GM19452 (cell line): ENCODE results near the gene BICDL2.

Experiments used
- ATAC-seq: cut with Tn5 transposase; IDR thresholded peaks from one replicate; pipeline ENCODE4 v1.9.1; 2021; ENCODE audit not compliant: unreplicated experiment

BICDL2 gene

DNA sequence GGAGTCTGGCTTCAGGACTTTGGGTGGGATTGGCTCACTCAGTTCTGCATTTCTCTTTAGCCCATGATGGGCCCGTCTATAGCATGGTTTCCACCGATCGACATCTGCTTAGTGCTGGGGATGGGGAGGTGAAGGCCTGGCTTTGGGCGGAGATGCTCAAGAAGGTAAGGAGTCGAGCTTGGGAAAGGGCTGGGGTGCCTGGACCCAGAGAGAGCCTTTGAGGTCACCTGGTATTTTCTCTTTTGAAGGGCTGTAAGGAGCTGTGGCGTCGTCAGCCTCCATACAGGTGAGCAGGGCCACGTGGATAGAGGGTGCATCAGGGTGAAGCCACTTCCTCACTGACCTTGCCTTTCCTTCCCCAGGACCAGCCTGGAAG is 10.8 kb downstream of the BICDL2 start:
- no peak for ATAC-seq

DNA sequence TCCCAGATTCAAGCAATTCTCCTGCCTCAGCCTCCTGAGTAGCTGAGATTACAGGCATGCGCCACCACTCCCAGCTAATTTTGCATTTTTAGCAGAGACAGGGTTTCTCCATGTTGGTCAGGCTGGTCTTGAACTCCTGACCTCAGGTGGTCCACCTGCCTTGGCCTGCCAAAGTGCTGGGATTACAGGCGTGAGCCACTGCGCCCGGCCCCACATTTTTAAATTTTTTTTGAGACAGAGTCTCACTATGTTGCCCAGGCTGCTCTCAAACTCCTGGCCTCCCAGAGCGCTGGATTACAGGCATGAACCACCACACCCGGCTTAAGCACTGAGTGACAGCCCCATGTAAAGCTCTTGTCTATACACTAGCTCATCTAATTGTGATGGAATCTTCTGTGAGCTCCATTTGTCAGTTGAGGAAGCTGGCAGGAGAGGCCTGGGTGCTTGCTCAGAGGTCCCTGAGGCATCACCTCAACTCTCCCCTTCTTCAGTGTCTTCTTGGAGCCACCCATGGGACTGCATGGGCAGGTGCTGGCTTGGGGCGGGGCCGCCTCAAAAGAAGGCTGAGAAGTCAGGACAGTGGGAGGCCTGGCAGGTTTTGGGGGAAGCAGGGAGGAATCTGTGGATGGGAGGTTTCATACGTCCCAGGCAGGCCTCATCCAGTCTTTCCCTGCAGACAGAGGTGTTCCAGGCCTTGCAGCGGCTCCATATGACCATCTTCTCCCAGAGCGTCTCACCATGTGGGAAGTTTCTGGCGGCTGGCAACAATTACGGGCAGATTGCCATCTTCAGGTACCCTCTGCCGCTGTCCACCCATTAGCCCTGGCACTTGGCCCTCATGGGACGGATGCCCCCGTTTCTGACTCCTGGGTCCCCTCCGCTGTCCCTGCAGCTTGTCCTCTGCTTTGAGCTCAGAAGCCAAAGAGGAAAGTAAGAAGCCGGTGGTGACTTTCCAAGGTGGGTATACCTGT is 11.4 kb downstream of the BICDL2 start:
- ATAC-seq: no peak

DNA sequence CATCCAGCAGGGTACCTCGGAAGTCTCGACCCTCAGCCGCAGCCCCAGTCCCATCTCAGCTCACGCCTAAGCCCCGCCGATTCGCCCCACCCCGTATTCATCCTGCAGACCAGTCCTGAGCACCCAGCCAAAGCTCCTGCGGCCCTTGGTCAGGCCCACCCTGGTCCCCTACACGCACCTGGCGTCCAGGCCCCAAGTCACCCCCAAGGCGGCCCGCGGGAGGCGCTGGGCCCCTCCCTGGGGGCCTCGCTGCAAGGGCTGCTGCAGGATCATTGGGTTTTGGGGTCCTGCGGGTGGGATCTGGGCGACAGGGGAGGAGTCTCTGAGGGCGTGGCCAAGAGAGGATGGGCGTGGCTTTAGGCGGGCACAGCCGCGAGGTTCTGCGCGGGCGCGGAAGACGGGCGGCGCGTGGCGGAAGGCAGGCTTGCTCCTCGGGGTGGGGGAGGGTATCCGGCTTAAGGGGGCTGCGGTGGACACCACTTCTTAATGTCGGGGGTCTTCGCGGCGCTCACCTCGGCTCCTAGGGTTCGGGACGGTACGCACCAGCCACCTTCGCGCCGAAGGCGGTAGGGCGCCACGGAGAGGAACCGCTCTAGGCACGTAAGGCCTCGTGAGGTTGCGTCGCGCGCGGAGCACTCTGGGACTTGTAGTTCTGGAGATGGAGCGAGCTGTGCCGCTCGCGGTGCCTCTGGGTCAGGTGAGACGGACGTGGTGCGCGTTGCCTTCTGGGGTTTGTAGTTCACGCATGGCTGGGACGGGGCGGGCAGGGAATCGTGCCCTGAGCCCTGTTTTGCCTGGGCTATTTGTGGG is 12.9 kb downstream of the BICDL2 start, which contains the start of the genes HCFC1R1 and THOC6:
TSS of gene HCFC1R1 (minus strand) at position 274 of the 810 bp plus-strand sequence. CDS start at position 273, 1 bp downstream.
TSS of gene THOC6 (plus strand) at position 367 of the 810 bp plus-strand sequence. CDS start at position 659, 292 bp downstream.
- ATAC-seq: peak; percentile 70

DNA sequence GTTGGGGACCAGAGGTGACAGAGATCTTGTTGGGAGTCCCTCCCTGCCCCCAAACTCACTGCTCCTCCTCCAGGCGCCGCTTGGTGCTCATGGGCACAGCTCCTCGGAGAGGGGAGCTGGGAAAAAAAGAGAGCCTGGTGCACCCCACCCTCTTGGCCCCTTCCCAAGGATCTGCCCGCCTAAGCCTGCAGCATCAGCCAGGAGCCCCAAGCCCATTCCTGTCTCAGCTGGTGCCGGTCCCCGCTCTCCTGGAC is 13.4 kb downstream of the BICDL2 start:
- ATAC-seq: no peak

DNA sequence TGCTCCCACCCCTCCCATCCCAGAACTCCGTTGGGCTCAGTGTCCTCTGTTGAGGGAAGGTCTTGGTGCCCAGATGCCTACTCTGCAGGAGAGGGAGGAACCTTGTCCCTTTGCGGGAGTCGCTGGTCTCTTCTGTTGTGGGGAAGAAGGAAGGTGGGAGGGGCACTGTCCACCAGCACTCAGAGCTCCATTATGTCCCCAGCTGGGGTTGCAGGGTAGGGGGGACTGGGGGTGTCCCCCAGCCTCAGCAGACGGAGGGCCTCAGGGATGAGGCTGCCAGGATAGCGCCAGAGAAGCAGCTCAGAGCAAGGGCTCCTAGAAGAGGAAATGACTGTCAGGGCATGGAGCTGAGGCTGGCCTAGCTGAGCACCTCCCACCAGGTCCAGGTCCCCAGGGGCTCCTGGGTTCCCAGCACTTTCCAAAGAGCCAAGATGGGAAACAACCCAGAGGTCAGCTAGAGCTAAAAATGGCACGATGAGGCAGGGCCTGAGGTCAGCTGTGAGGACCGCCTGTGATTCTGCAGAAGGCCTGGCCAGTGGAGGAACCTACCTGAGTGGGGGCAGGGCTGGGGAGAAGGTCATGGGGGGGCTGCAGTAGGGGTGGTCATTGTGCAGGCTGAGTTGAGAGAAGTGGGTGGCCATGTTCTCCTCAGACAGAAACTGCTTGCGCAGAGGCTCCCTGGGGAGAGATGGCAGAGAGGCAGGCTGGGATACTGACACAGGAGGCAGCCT is 13.9 kb downstream of the BICDL2 start:
- ATAC-seq: no peak

DNA sequence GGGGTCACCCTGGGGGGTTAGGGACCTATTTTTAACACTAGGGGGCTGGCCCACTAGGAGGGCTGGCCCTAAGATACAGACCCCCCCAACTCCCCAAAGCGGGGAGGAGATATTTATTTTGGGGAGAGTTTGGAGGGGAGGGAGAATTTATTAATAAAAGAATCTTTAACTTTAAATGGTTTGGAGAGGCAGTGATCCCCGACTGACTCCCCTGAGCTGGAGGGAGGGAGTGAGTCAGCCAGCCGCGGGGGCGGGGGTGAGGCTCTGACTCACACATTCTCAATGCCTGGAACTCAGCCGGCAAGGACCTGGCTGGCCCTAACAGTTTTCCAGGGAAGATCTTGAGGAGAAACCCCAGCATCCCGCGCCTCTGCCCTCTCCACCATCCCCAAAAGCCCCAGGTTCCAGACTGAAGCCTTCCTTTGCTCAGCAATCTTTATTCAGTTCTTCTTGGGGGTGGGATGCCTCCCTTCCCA is 14.5 kb downstream of the BICDL2 start:
- no peak for ATAC-seq

DNA sequence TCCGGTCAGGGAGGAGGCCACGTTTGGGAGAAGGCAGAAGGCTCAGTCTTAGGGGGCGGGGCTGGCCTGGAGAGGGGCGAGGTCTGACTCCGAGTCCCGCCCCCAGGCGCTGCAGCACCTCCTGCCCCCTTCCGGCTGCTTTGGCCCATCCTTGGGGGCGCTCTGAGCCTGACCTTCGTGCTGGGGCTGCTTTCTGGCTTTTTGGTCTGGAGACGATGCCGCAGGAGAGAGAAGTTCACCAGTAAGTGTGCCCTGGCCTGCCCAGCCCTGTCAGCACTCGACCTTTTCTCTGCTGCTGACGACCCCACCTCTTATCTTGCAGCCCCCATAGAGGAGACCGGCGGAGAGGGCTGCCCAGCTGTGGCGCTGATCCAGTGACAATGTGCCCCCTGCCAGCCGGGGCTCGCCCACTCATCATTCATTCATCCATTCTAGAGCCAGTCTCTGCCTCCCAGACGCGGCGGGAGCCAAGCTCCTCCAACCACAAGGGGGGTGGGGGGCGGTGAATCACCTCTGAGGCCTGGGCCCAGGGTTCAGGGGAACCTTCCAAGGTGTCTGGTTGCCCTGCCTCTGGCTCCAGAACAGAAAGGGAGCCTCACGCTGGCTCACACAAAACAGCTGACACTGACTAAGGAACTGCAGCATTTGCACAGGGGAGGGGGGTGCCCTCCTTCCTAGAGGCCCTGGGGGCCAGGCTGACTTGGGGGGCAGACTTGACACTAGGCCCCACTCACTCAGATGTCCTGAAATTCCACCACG is 15.1 kb downstream of the BICDL2 start:
- no peak for ATAC-seq

DNA sequence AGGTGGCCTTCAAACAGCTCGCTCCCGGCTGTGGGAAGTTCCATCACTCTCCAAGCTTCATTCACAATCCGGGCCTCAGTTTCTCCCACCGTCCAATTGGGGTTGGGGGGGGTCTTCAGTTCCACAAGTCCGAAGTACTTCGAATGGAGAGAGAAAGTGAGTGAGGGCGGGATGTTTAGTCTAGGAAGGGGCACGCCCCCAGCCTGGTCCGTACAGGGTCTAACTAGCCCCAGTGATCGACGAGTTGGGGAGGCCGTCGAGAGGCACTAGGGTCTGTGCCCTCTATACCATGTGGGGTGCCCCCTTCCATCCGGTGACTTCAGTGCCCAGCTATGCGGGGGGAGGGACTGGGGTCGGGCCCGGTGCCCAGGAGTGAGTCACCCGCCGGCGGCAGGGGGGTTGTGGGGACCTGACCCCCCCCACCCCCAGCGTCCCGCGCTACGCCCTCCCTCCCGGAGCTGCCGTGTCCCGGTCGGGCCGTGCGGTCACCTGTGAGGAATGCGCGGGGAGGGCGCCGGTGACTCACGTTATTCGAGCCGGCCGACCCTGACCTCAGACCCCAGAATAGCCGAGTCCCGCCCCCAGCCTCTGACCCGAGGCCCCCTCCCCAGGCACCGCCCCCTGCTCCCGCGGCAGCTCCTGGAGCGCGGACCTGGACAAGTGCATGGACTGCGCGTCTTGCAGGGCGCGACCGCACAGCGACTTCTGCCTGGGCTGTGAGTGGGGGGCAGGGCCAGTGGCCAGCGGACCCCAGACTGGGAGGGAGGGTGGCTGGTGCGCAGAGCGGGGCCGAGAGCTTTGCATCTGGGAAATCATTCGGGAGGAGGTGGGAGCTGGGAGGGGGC is 15.9 kb downstream of the BICDL2 start:
- ATAC-seq: no peak

DNA sequence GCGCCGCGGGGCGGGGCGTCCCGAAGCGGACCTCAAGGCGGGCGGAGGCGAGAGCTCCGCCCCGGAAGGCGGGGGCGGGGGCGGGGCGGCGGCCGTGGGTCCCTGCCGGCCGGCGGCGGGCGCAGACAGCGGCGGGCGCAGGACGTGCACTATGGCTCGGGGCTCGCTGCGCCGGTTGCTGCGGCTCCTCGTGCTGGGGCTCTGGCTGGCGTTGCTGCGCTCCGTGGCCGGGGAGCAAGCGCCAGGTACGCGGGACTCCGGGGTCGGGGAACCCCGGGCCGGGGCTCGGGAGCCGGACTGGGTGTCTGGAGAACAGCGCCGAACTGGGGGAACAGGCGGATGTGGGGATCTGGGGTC is 16.5 kb downstream of the BICDL2 start, which contains the start of gene TNFRSF12A:
TSS of gene TNFRSF12A (plus strand) at position 122 of the 357 bp plus-strand sequence. CDS start at position 152, 30 bp downstream.
- no peak for ATAC-seq

DNA sequence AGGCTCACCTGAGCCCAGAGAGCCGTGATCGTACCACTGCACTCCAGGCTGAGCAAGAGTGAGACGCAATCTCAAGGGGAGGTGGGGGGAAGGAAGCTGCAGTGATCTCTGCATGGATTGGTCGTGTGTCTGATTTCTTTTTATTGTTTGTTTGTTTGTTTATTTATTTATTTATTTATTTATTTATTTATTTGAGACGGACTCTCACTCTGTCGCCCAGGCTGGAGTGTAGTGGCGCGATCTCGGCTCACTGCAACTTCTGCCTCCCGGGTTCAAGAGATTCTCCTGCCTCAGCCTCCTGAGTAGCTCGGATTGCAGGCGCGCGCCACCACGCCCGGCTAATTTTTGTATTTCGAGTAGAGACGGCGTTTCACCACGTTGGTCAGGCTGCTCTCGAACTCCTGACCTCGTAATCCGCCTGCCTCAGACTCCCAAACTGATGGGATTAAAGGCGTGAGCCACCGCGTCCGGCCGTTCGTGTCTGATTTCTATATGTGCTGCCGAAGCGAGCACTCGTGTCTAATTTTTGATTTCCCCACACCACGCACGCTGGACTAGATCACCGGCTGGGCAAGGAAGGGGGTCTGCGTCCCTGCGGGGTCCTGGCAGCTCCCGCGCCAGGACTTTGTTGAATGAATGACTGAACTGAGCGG is 17.0 kb downstream of the BICDL2 start:
- no peak for ATAC-seq

DNA sequence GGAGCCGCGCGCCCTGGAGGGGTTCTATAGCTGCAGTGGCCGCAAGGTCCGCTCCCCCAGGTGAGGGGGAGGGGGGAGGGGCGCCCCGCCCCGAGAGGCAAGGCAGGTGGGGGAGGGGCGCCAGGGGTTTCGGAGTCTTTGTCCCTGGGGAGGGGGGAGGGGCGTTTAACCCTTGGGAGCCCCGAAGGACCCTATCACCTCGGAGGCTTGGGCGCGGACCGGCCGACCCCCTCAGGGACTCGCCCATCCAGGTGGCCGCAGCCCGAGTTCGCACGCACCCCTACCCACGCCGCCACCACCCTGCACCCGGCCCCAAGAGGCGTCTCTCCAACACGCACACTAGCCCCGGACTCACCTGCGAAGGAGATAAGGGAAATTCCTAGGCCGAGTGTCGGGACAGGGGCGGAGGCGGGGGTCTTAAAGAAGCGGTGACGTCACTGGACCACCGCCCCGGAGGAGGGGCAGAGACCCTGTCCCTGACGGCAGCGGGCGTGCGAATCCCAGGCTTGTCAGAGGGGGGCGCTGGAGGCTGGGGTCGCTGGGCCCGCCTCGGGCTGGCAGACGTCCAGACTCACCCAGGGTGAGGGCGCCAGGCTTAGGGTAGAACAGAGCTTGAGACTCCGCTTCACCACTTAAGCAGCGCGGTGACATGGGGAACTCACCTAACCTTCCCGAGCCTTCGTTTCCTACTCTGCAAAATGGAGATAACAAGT is 18.8 kb downstream of the BICDL2 start, which contains the start of gene CLDN6:
TSS of gene CLDN6 (minus strand) at position 390 of the 713 bp plus-strand sequence. CDS start 2,162 bp downstream, outside the sequence.
- ATAC-seq: no peak

DNA sequence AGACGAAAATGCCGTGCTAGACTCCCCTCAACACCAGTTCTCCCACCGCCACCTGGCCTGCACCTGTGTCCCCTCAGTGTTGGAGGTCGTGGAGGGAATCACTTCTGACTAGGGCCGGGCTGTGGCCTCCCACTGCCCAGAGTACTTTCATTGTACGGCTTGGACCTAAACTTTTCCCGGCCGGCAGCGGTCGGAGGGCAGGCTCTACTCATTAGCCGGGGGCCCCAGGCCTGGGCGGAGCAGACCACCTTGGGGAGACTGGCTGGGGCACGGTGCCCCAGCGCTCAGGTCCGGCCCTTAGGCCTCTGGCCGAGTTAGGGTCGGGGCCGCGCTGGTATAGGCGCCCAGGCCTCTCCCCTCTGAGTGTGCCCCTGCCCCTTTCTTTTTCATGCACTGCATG is 19.4 kb downstream of the BICDL2 start:
- no peak for ATAC-seq

DNA sequence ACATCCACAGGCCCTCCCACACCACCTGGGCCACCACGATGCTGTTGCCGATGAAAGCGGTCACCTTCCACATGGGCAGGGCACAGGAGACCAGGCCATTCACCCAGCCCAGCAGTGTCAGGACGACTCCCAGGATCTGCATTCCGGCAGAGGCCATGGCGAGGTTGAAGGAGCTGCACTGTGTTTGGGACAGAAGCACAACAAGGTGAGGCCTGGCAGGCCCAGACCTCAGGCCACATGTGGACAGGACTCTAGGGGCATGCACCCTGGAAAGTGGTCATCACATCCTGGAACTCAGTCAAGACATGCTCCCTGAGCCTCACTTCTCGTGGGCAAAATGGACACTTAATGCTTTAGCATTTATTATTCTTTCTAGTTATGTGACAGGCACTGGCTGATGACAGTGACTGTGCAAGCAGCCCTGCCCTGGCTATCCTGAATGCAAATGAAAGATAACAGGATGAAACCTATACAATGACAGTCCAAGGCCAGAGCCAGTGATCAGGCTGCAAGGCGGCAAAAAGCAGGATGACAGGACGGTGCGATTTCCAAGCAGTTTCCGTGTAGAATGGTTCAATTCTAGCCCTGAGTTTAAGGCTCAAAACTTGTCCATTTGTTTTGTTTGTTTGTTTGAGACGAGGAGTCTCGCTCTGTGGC is 20.8 kb downstream of the BICDL2 start:
- no peak for ATAC-seq

DNA sequence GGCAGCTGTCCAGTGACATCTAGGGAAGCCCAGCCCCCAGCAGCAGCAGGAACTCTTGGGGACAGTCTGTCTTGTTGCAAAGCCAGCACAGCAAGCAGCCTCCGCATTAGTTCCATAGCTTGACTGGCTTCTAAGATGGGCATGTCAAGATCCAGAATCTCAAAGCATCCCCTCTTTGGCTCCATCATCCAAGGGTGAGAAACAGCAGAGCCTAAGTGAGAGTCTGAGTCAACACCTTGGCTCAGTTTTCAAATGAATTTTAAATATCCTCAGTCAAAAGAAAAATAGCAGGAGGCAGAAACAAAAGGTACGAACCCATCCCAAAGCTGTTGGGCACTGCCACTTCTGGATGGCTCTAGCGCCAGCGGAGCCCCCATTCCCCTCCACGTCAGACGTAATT is 21.8 kb downstream of the BICDL2 start:
- no peak for ATAC-seq

DNA sequence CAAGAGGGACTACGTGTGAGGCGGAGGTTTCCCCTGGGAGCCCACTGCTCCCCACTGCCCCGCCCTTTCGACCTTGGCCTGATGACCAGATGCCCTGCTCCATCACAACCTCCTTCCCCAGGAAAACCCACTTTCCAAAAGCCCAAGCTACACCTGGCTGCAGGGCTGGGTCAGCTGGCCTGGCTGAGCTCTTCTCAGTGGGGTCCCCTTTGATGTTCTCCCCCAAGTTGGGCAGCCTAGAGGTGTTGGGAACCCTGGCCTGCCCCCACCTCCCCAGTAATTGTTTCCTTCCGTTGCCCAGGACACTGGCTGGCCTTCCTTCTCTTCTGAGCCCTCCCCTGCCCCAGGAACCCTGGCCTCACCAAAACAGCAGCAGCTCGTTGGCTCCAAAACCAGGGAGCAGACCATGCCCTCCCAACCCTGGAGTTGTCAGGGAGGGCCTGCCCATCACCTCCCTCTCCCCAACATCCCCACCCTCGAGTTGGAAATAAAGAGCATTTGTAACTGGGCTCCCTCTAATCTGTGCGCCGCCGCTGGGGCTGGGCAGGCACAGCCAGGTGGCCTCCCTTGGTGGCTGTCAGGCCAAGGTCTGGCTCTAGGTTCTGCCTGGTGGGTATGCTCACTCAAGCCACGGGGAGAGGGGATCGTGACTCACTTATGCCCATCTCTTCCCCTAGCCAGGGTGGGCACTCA is 22.6 kb downstream of the BICDL2 start:
- no peak for ATAC-seq

DNA sequence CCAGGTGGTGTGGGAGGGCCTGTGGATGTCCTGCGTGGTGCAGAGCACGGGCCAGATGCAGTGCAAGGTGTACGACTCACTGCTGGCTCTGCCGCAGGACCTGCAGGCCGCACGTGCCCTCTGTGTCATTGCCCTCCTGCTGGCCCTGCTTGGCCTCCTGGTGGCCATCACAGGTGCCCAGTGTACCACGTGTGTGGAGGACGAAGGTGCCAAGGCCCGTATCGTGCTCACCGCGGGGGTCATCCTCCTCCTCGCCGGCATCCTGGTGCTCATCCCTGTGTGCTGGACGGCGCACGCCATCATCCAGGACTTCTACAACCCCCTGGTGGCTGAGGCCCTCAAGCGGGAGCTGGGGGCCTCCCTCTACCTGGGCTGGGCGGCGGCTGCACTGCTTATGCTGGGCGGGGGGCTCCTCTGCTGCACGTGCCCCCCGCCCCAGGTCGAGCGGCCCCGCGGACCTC is 23.2 kb downstream of the BICDL2 start:
- no peak for ATAC-seq

DNA sequence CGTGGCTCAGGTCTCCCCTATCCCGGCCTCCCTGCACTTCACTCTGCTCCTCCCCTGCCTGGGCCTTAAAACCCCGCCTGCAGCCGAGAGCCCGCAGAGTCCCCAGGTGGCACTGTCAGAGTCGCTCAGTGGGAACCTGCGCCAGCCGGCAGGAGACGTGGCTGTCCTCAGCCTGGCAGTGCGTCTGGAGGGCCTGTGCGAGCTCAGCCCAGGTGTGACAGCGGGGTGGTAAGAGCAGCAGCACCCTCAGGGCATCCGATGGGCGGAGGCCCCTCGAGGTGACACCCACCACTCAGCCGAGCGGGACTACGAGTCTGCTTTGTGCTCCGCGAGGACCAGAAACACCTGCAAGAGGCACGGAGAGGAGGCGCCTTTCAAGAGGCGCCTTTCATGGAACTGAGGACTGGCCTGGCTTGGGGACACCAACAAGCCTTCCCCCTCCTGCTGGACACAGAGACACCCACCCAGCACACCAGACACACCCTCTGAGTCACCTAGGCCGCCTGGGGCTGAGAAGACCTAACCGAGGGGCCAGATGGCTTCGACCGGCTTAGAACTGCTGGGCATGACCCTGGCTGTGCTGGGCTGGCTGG is 23.8 kb downstream of the BICDL2 start, which contains the start of gene CLDN9:
TSS of gene CLDN9 (plus strand) at position 96 of the 593 bp plus-strand sequence. CDS start at position 536, 440 bp downstream.
- no peak for ATAC-seq
